GM12872 (cell line): ENCODE results near the gene SIX2.

ENCODE experiments used
- TF ChIP-seq, protein P1 (sequence below): IDR thresholded peaks from 3 replicates; pipeline ENCODE4 v1.5.1; 2011; ENCODE audit warnings: low read depth, mild to moderate bottlenecking, low read length, moderate library complexity; ENCODE audit not compliant: insufficient read depth

The SIX2 gene

DNA sequence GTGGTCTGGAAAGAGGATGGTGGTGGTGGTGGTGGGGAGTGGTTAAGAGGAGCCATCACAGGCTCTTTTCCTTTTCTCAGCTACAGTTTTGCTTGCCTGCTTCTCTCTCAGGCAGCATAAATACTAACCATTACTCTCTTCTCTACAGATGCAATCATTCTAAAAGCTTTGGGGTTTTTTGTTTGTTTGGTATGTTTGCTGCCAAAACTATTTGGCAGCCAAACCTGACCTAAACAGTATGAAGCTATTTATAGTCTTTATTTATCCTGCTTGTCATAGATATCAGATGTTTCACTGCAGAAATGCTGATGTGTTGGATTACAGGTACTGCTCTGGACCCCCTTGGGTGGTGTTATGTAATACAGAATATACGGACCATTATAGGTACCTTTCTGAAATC, 52.4 kb downstream of the SIX2 start:
- TF ChIP-seq, protein P1, sequence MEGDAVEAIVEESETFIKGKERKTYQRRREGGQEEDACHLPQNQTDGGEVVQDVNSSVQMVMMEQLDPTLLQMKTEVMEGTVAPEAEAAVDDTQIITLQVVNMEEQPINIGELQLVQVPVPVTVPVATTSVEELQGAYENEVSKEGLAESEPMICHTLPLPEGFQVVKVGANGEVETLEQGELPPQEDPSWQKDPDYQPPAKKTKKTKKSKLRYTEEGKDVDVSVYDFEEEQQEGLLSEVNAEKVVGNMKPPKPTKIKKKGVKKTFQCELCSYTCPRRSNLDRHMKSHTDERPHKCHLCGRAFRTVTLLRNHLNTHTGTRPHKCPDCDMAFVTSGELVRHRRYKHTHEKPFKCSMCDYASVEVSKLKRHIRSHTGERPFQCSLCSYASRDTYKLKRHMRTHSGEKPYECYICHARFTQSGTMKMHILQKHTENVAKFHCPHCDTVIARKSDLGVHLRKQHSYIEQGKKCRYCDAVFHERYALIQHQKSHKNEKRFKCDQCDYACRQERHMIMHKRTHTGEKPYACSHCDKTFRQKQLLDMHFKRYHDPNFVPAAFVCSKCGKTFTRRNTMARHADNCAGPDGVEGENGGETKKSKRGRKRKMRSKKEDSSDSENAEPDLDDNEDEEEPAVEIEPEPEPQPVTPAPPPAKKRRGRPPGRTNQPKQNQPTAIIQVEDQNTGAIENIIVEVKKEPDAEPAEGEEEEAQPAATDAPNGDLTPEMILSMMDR, result no peak

DNA sequence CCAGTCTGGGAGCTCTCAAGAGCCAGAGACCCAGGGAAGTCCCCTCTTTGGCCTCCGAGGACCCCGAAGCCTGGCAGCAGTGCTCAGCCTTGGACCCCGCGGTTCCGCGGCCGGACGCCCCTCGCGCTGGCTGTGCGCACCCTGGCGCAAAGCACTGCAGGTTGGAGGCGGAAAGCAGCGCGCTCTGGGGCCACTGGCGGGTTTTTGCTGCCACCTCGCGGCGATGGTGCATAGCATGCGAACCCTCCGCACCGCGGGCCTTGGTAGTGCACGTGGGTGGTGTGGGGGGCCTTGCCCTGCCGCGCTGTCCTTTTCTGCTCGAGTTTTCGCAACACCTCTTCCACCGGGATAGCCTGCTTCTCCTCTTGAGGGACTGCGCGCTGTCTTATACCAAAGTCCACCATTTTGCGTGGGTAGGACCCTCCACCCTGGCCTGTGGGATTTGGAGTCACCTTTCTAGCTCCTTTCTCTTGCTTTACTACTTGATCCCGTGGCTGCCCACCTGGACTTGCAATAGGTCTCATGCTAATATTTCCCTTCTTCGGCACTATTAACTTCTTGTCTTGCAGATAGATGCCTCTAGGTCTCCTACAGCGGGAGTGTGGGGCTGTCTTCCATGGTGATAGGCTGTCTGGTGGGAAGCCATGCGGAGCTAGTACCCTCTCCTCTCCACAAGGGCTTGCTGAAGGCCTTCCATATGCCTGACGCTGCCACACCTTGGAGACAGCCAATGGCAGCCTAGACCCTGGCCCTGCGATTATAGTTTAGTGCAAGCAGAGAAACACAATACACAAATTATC, 53.5 kb downstream of the SIX2 start:
- TF ChIP-seq, protein P1, result peak; percentile 91
